GM21390 (cell line): ENCODE data around the gene BRD4.

ENCODE experiments used
- ATAC-seq: cut with Tn5 transposase; IDR thresholded peaks from one replicate; pipeline ENCODE4 v1.9.1; 2021; ENCODE audit not compliant: unreplicated experiment

The BRD4 gene

DNA sequence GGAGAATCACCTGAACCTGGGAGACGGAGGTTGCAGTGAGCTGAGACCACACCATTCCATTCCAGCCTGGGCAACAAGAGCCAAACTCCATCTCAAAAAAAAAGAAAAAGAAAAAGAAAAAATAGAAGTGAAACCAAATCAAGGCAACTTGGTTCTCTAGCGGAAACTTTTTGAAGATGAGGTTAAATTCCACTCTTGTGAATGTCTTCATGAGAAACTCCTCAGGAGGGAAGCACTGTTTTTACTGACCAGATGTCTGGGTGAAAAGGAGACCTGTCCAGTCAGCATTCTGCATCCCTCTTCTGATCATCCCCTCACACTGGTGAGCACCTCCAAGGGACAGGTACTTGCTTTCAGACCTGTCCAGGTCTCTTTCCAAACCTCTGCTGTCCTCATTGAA, 15.8 kb downstream of the BRD4 start:
- ATAC-seq, result no peak

DNA sequence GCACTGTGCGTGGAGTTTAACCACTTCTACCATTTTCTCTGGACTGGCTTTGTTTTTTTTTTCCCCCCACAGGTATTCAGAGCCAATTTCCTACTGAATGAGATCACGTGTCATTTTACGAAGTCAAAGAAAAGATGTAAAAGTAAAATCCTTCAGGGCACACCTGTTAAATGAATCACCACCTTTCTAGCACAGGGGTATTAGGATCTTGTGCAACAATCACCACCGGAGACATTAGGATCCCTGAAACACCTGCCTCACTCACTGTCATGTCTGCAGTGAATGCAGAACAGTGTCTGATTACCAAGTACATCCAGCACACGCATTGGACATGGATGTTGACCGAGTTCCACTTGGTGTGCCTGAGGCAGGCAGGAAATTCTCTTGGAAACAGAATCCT, 17.2 kb downstream of the BRD4 start:
- ATAC-seq, result no peak

DNA sequence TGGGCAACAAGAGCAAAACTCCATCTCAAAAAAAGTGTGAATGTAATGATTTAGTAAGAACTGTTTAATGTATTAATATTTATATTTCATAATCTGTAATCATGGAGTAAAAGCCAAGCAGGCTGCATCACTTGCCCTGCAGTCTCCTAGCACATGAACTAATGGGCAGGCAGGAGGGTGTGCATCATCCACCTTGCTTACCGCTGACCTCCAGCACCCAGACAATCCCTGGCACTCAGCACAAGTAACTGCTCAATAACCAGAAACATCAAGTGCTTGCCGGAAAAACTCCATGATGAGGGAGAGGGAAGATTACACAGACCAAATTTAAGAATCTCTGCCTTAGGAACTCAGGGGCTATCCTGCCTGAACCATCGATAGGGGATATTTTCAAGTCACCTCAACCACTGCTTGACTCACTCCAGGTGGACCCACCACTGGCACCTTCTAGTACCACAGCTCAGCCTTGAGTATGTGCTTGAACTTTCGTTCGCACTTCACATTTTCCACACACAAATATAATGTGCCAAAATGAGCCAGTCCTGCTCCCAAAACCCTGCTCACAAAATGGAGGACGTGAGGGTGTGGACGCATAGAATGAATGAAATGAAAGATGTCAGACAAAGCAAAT, 18.6 kb downstream of the BRD4 start:
- ATAC-seq, result no peak

DNA sequence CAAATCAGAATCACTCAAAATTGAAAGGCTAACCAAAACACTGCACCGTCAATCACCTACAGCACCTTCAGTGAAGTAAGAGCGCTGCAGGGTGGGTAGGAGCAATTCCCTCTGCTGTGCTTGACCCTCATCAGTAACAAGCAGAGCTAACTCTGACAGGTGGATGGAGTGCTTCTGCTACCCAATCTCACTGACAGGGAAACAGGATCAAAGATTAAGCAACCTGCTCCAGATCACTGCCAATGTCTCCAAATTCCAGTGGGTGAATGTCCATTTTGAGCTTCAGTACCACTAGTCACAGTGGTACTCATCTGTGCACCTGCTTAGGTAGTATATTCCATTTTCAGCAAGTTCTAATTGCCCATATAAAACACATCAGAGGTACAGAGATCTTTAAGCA, 25.2 kb downstream of the BRD4 start:
- no peak for ATAC-seq

DNA sequence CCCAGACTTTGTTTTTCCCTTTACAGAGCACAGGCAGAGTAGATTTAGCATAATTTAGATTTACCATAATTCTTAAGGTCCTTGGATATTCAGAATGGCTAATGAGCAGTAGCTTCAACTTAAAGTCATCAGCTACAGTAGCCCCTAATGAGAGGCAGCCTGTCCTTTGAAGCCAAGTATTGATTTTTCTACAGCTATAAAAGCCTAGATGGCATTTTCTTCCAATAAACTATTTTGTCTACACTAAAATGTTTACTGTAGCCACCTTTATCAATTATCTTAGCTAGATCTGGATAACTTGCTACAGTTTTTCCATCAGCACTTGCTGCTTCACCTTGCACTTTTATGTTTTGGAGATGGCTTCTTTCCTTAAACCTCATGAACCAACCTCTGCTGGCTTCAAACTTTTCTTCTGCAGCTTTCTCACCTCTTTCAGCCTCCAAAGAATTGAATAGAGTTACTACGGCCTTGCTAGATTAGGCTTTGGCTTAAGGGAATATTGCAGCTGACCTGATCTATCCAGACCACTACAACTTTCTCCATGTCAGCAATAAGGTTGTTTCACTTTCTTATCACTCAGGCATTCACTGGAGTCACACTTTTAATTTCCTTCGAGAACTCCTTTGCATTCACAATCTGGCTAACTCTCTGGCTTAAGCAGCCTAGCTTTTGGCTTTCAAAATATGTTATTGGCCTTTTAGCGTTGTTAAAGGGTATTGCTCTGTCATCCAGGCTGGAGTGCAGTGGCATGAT, 26.6 kb downstream of the BRD4 start:
- no peak for ATAC-seq

DNA sequence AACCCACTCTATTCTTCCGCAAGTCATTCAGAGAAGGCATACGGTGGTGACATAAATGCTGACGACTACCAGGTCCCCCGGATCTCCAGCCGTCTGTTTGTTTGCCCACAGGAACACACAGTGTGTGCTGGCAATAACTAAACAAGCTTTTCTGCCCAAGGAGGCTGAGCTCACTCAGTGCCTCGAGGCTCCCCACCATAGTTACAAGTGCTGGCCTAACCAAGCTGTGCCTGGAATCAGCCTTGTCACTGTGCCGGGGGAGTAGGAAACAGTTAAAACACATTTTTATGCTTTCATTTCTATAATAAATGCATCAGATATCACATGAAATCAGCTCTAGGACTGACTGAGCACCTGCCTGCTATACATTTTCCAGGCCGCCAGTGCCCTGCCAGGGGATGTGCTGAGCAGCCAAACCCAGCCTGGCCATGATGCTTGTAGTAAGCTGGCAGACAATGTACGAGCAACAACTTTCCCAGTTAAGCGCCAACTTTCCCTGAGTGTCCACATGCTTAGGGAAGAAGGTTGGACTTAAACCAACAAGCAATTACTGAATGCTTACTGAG, 28.1 kb downstream of the BRD4 start:
- ATAC-seq, result no peak

DNA sequence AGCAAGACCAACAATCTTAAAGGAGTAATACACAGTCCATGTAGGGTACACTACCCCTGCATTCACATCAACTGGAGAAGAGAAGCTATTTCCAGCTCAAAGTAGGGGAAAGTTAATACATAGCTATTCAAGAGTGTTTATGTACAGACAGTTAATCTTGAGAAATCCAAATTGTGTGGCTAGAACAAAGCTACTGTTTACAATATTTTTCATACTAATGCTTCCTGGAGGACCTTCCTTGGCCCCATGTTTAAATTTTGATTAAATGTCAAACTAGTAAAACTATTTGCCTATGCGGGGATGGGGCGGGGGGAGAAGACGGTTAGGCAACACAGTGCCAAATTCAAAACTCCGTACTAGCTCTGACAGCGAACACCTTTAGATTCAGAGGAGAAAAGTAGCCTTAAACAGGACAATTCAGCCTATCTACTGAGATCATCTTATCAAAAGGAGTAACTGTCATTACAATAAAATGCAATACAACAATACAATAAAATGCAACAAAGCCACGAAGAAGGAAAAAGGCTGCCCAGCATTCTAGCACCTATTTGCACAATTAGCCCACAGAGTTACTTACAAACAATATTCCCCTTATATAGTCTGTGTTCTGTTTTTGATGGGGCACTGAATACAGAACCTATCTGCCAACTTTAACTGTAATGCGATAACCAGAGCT, 29.1 kb downstream of the BRD4 start:
- ATAC-seq, result no peak

DNA sequence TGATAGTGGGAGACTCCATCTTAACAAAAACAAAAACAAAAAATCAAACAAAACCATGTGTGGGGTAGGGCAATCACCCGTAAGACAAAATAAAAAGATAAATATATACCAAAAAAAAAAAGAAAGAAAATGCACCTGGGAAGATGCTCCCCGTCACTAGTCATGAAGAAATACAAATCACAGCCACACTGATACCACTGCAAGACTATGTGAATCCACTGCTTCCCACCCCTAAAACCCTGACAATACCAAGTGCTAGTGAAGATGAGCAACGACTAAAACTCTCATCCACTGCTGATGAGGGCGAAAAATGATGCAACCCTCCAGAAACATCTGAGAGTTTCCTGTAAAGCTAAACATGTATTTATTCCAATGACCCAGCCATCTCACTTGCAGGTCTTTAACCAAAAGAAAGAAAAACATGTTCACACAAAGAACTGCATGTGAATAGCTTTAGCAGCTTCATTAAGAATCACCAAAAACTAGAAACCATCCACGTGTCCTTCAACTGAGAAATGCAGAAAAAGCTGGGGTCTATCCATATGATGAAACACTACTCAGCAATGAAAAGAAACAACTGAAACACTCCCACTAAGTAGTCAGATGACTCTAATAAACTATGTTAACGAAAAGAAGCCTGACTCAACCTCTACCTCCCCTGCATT, 31.7 kb downstream of the BRD4 start:
- ATAC-seq, result no peak

DNA sequence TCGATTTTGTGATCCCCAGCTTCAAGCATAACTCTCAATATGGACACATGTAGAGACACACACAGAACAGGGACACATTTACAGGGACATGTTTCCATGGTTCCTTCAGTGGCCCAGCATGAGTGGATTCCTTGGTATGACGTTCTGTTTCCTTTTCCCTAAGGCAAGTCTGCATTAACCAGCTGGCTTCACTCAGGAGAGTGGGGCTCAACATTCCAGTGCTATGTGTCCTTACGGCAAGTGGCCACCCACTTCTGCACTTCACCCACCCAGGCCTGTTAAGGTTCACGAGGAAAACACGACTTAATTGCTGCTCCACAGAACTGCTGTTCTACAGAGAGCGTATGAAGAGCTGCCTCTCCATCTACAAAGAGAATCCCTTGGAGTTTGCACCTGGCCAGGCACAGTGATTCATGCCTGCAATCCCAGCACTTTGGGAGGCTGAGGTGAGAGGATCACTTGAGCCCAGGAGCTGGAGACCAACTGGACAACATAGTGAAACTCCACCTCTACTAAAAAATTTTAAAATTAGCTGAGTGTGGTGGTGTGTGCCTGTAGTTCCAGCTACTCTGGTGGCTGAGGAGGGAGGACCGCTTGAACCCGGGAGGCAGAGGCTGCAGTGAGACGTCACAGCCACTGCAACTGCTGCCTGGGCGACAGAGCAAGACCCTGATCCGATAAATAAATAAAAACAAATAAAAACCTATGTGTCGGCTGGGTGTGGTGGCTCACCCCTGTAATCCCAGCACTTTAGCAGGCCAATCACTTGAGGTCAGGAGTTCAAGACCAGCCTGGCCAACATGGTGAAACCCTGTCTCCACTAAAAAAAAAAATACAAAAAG, 32.5 kb downstream of the BRD4 start:
- no peak for ATAC-seq

DNA sequence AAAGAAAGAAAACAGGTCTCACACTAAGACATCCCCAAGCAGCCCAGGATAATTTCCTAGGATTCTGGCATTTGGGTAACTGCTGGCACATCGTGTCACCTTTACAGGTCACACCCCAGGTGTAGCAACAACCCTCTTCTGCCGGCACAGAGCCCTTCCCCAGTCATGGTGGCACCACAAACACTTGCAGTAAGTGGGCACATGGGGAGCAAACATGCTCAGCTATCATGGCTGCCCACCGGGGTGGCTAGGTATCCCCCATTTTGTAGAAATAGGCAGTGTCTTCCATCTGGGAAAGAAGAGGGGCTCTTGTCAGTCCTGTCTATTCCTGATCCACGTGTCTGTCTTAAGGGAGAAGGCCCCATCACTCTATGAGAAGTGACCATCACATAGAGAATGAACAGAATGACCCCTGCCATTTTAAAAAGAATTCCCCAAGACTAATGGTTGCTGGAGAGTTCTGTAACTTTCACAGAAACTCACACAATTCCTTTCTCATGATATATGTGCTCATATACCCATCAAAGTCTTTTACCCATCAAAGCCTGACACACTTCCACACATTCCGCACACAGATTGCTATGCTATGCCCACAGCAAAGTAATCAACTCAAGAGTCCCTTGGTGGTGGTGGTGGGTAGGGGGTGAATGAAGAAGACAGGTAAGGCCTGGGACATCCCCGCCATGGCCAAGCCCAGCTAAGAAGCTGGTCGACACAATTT, 33.3 kb downstream of the BRD4 start:
- no peak for ATAC-seq

DNA sequence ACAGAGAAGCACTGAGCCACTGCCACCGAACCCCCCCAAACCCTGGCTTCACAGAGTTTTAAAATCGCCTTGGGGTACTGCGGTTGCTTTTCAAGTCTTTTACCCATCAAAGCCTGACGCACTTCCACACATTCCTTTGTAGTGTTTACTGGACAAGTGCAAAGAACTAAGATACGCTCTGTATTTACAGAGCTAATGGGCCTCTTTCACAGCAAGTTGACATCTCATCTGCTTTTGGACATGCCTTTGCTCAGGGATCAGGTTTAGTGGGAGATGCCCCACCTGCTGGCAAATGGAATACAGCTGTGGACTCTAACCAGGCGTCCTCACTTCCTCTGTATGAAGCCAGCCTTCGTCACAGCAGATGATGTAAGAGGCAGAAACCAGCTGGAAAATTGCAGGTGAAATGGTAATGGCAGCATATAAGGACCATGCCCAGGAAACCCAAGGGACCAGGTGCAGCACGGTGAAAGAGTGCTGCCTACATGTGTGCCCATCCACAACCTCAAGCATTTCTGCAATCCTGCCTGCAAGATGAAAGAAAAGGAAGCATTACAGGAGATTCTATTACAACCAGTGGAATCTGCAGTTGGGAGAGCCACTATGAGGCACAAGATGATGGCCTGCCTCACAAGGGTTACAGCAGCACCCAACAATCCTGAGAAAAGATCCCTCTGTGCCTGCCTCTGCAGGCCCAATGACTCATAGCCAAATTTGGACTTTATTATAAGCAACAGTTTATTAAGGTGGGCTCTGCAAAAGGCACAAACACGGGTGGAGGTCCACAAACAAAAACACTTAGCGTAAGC, 34.7 kb downstream of the BRD4 start:
- no peak for ATAC-seq

DNA sequence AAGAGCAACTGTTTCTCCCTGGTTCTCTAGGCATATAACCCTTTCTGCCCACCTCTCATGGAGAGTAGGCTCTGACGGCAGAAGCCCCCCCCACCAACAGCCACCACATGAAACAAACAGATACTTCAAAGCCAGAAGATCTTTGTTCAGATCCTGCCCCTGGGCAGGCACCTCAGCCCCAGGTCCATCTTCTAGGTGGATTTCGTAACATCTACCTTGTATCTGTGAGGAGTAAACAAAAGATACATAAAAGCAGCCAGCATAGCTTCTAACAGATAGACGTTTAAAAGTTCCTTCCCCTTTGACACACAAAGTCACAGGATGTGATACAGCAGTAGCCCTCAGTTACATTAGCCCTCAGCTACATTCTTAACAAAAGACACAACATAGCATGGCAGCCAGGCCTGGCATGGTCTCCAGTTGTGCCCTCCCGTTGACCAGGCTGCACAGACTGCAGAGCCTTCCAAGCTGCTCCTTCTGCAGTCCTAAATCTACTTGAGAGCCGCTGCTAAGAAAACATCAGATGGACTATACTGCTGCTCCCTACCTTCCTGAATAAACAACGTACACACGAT, 35.4 kb downstream of the BRD4 start:
- ATAC-seq, result no peak

DNA sequence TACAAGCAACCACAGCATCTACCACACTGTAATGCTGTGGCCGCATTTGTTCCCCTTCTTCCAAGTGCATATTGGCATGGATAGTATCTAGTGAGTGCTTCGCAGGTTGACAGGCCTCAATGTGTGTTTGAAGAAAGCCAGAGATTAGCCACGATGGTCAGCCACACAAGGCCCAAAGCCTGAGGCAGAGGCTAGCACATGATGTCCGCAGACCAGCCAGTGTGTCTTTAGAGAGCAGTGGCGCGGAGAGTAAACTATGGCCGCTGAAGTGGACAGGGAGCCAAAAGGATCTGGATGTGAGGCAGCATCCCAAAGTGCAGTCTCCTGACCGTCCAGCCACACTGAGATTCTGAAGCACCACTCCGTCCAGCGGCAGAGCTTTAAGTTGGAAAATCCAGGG, 36.0 kb downstream of the BRD4 start:
- ATAC-seq, result no peak

DNA sequence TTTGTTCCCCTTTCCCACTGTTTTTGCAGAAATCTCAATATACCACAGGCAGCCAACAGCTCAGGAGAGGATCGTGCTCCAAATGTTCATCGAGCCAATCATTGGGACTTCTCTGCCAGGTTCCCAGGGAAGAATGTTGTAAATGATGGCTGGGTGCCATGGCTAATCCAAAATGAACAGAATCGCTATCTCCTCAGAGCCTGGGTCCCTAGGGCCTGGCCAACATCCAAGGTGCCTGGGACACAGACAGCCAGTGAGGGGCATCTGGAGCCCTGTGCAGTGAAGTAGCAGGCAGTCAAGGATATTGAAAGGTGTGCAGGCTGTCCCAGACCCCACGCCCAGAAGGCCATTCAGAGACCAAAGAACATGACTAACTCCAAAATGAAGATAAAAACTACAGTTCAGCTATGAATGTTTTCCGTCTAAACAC, 37.8 kb downstream of the BRD4 start:
- no peak for ATAC-seq

DNA sequence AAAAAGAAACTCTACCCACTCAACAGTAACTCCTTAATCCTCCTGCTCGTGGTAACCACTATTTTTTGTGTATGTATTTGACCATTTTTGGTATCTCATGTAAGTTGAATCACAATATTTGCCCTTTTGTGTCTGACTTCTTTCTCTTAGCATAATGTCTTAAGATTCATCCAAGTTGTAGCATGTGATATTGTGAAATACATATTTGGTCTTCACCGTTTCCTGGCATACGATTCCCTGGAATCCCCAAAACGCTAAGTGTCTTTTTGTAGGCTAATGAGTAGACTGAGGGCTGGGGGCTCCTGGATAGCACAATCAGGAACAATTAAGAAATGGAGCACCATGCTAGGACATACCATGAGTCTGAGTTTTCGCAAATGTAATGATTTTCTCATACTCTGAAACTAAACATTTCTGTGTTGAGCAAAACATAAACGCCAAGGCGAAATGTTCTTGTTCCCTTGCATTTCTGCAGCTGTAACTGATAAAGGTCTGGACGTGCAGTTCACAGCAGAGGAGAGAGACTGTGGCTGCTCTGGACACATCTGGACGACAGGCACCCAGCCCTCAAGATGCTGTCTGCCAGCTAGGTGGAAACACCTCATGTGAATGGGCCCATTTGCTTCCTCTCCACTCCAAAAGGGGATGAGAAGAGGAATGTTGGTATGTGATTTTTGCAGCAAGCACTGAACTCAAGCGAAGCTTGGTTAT, 38.4 kb downstream of the BRD4 start:
- no peak for ATAC-seq

DNA sequence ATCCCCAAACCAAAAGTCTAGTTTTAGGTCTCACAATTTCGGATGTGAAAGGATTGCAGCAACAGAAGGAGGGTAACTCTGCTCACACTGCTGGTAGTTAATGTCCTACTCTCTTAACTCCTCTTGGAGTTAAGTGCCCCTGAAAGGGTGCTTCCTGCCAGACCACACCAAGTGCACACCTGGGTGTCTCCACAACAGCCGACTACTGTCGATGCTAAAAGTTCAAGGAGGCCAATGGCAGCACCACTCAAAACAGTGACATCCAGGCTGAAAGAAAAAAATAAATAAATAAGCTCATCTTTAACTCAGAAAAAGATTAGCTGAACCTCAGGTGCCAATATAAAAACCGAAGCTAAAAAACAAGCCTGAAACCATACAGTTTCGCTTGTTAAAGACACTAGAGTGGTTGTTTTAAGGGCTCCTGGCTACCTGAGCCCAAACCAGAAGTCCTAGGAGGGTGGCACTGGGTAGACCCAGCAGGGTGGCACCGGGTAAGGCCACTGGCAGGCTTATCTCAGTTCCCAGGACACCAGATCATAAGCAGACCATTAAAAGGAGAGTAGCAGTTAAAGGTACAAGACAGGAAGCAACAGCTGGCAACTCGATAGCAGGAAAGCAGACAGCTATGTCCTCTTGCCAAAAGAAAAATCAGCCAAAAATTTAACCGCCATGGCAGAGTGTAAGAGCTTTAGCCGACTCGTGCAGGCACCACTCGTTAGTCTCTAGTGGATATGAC, 39.3 kb downstream of the BRD4 start:
- no peak for ATAC-seq

DNA sequence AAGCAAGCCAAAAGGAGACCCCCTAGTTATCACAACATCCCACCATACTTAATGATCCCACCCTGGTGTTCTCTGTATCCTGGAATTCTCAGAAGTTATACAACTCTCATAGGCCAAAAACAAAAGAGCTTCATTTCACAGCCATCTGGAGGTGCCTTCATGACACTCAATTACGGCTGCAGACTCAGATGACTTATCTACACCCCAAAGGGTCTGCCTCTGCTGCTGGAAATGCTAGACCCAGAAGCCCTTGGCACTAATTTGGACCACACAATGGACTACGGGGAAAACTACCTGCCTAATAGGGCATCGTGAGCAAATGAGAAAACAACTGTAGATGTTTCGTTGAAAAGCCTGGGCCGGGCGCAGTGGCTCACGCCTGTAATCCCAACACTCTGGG, 40.2 kb downstream of the BRD4 start:
- no peak for ATAC-seq
